Caki2 (cell line): Measurements from ENCODE around the gene CLEC16A. TPM values are rescaled to one million over a fixed set of nuclear protein-coding genes. Genes with fewer than 3 reads are reported as not detected.

ENCODE experiments used
- DNase-seq: peaks from one replicate; pipeline ENCODE4 v3.0.0-alpha.2; 2015; ENCODE audit warnings: low read depth
- in situ Hi-C: cut with HindIII; loops from 2 replicates; pipeline ENCODE4 v1.10.0; 2016; ENCODE audit warnings: low sequenced_read_pairs, low pct_unique_long_range_greater_than_20kb, mixed read lengths
- total RNA-seq: library from RNA; depleted of rRNA; stranded (reverse); fragments of >200 nt; shearing (Covaris generic); gene quantifications from 2 replicates; pipeline ENCODE4 v1.2.3, GENCODE V29; 2014; ENCODE audit warnings: low replicate concordance

CLEC16A gene
- total RNA-seq, 1 experiment from 2014 or later: 17.7 TPM

- in situ Hi-C loops: no loop called here
- DNase-seq: peak; percentile 35
These were observed 254.5 kb downstream of the CLEC16A start for GRCh38 chr16:11198828-11199227.

DNA sequence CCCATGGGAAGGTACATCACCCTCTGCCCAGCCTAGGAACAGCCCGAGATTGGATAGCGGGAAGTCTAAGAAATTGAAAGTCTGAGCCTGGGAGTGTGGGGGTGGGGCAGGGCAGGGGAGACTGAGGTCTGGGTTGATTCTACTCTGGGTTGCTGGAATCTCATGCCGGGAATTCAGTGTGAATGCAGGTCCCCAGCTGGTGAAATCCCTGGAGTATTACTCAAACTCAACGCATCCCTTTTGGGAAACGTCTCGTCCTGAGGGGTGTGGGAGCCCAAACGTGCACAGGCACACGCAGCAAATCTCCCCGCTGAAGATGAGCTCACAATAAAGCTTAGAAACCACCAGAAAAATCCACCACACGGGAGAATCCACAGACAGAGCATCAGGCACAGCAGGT, 256.2 kb downstream of the CLEC16A start:
- no peak for DNase-seq
- in situ Hi-C loops: no loop called here

GRCh38 chr16:11201498-11202259, 257.3 kb downstream of the CLEC16A start:
- peak; percentile 84 for DNase-seq
- in situ Hi-C loops: no loop called here

- in situ Hi-C loops: no loop called here
- DNase-seq: no peak
These were observed 258.1 kb downstream of the CLEC16A start for GRCh38 chr16:11202260-11203091.

DNA sequence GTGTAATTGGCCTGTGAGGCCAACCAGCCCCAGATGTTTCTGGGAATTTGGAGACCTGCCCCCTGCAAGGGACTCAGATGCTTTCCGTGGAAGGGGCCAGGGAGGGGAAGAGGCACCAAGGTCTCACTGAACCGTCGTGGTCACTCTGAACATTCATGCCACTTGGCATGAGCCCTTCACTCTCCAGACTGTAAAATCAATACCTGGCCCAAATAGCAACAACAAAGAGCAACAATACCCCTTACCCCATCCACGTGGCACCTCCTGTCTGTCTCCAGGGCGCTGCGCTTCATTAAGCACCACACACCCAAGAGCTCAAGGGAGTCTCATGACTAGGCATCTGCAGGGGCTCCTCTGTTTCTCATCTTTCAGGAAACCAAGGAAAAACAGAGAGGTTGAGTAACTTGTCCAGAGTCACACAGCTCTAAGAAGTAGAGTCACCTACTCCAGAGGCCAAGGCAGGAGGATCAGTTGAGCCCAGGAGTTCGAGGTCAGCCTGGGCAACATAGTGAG, 258.8 kb downstream of the CLEC16A start:
- in situ Hi-C loops: no loop called here
- peak; percentile 77 for DNase-seq

- in situ Hi-C loops: no loop called here
- DNase-seq: no peak
These were observed 260.2 kb downstream of the CLEC16A start for GRCh38 chr16:11204513-11205047.

GRCh38 chr16:11205065-11205699, 260.8 kb downstream of the CLEC16A start:
- DNase-seq: no peak
- in situ Hi-C loops: no loop called here

GRCh38 chr16:11205754-11206581, 261.6 kb downstream of the CLEC16A start:
- DNase-seq: no peak

DNA sequence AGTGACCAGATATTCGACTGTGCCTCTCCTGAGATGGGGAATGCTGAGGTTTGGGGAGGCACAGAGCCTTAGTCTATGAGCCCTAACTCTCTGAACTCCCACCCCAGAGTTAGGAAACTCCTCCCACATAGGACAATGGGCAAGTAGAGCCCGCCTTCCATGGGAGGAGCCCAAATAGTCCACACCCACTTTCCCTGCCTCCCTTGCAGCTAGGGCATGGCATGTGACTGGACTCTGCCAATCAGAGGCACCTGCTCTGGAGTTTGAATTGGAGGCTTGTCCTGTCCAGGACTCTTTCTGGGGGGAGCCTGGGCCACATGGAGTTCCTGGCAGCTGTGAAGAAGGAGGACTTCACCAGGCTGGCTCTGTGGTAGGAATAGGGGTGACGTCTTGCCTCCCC, 263.3 kb downstream of the CLEC16A start:
- no peak for DNase-seq
- in situ Hi-C loops: no loop called here

More at GRCh38 chr16:11205754-11206581, 261.6 kb downstream of the CLEC16A start:
- in situ Hi-C loops: no loop called here

- in situ Hi-C loops: no loop called here
- DNase-seq: no peak
These were observed 264.7 kb downstream of the CLEC16A start for GRCh38 chr16:11208916-11209665.

- DNase-seq: no peak
- in situ Hi-C loops: no loop called here
These were observed 265.9 kb downstream of the CLEC16A start for GRCh38 chr16:11210260-11210659.

DNA sequence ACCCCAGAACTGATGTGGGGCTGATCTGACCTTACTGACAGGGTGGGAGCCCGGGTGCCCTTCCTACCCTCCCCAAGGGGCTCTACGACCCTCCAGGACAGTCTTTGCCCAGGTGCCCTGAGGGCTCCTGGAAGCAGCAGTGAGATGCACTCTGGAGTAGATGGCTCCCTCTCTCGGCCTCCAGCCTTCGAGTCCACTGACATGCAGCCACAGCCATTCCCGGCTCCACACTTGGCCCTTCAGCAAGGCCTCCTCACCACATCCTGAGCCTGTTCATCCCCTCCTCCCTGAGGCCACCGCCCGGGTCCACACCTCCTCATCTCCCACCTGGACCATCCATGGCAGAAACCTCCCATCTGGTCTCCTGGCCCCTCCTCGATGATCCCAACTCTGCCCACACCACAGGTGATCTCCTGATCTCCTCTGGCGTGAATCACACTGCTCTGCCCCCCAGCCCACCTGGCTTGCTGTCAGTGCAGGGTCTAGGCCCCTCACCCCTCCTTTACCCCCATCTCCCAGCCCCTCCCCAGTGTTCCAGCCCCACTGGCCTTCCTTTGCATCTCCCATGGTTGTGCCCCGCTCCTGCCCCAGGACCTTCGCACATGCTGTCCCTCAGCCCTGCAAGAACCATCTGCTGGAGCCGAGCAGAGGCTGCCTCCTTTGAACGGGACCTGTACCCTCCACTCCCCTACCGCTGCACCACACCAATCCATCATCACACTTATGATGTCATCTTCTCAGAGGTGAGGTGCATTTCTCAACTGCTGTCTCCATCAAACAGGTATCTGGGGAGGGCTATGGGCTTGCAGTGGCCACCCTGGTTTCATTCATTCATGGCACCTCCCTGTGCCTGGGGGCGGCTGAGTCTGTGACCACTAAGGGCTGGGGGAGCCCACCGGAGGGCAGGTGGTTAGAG, 267.0 kb downstream of the CLEC16A start:
- DNase-seq: no peak
- in situ Hi-C loops: no loop called here

DNA sequence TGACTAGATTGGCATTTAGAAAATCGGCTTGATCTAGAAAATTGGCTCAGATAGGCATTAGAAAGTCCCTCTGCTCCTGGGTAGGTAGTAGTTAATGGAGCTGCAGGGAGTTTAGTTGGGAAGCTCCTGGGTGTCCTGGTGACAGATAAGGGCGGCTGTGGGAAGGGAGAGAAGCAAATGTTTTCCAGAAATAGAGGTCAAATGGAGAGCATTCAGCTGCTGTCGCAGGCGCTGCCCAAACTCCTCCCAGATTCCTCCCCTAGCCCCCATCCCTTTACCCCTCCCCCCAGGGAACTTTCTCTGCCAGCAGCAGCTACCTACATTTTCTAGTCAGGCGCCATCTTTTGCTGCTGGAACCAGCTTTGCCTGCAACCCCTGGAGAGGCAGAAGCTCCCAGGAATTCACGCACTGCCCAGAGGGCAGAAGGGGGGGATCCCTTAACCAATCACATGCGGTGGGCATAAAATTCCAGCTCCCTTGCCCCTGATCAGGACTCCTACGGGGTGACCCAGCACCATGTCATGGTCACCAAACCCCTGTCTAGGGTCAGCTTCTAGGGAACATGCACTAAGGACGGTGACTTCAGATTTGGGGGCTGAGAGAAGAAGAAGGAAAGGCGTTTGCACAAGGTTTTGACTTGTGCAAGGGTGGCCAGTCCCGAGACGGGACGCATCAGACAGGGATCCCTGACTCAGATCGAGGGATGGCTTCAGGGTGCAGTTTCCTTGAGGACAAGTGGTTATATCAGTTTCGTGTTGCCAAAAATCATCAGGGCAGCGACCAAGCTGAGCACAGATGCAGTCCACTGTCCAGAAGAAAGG, 267.8 kb downstream of the CLEC16A start:
- no peak for DNase-seq
- in situ Hi-C loops: no loop called here

DNA sequence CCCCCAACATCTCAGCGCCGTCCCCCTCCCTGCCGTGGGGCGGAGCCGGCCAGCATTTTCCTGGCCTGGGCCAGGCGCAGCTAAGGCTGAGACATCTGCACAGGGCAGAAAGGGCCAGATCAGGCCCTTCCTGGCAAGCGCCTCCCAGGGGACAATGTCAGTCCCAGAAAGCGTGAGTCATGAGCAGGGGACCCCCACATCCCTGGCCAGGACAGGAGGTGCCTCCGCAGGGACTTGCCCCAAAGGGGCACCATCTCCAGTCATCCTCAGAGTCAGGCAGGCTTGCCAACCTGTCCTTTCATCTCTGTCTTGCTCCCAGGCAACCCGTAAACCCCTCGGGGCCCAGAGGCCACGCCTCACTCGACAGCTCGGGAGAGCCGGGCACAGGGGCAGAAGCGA, 268.4 kb downstream of the CLEC16A start:
- no peak for DNase-seq
- in situ Hi-C loops: no loop called here

GRCh38 chr16:11213373-11213772, 269.0 kb downstream of the CLEC16A start:
- no peak for DNase-seq
- in situ Hi-C loops: no loop called here
